Ascending aorta (tissue), 2 donors: ENCODE measurements around the gene OR10D3. TPM values are rescaled to one million over a fixed set of nuclear protein-coding genes. Genes with fewer than 3 reads are reported as not detected.

Experiments used
- DNase-seq, 2 donors: peaks; one replicate each; pipeline ENCODE4 v3.0.0-alpha.2; 2019; ENCODE audit warnings: low spot score in 2 of 2
- H3K27ac ChIP-seq, 2 donors: fragments of 200-600 bp; sonication (generic); one replicate each; pipeline ENCODE4 v1.5.1; 2016 to 2017; ENCODE audit warnings: mild to moderate bottlenecking in 1 of 2
- H3K27me3 ChIP-seq: fragments of 200-600 bp; sonication (generic); one replicate; pipeline ENCODE4 v1.5.1; 2017
- H3K36me3 ChIP-seq, 2 donors: fragments of 200-600 bp; sonication (generic); one replicate each; pipeline ENCODE4 v1.5.1; 2016
- H3K4me1 ChIP-seq, 2 donors: fragments of 200-600 bp; sonication (generic); one replicate each; pipeline ENCODE4 v1.5.1; 2016 to 2017; ENCODE audit warnings: mild to moderate bottlenecking in 1 of 2
- H3K4me3 ChIP-seq, 2 donors: fragments of 200-600 bp; sonication (generic); one replicate each; pipeline ENCODE4 v1.5.1; 2016 to 2017; ENCODE audit warnings: mild to moderate bottlenecking in 1 of 2
- H3K9me3 ChIP-seq, 2 donors: fragments of 200-600 bp; sonication (generic); one replicate each; pipeline ENCODE4 v1.5.1; 2016
- CTCF ChIP-seq, 3 experiments: fragments of 200-600 bp in 2 of 3; fragments of 450-650 bp in 1 of 3; sonication (generic) in 2 of 3; IDR thresholded peaks; one replicate each; pipeline ENCODE4 v1.5.1; 2016 to 2019; ENCODE audit warnings: antibody characterized with exemption in 3 of 3, mild to moderate bottlenecking in 1 of 3, moderate library complexity in 1 of 3
- intact Hi-C: fragments of 100-400 bp; cut with DNase I; formaldehyde crosslinking; loops from one replicate; pipeline ENCODE4 v1.15.1; 2023
- total RNA-seq: library from RNA; depleted of rRNA; stranded (reverse); fragments of >200 nt; gene quantifications from one replicate; pipeline ENCODE4 v1.1.0, GENCODE V29; 2016

OR10D3 gene
- total RNA-seq, 1 donor from 2014 or later = not detected

DNA sequence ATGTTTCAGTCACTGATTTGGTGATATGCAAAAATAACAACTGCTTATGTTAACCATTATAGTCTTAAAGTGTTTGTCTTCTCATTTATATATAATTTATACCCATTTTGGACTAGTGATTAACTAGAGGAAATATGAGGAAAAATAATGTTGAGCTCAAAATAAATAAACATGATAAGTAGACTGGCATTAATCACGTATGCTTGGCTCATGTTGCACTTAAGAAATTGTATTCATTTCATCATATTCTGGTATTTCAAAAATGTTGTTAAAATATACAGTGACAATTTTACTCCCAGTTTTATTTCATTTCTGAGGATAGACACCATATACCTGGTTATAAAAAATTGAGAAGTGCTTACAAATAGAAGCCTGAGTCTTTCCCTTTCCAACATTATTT, 3.8 kb upstream of the OR10D3 start:
- Histone ChIP-seq H3K4me3 (no peak overlapping the region), H3K27me3 (no peaks in the 10 kb centered on the region), H3K9me3 (no peaks in the 10 kb centered on the region), H3K4me1 (no peaks in the 10 kb centered on the region), H3K36me3 (no peaks in the 10 kb centered on the region), H3K27ac (no peak overlapping the region)
- intact Hi-C loops = no loop called here
- no peak for DNase-seq
- no peak for TF ChIP-seq CTCF (IDR thresholded peaks at IDR 0.05)

GRCh38 chr11:124190298-124191139, 7.4 kb downstream of the OR10D3 start:
- no peak for TF ChIP-seq CTCF (IDR thresholded peaks at IDR 0.05)
- Histone ChIP-seq H3K9me3 (no peaks in the 10 kb centered on the region), H3K27me3 (no peaks in the 10 kb centered on the region), H3K4me3 (no peak overlapping the region), H3K27ac (peak overlapping the region in 1 of 2 donors; percentile 9), H3K36me3 (no peaks in the 10 kb centered on the region), H3K4me1 (peaks cover 0 to 5% of the 10 kb centered on the region in 2 donors)
- no peak for DNase-seq
- intact Hi-C loops = no loop called here

- intact Hi-C loops = loop anchor here (2.0 kb wide), 1 partner anchor 79 kb away; the partner anchor contains the start of gene VWA5A
- no peaks in the 10 kb centered on the region for H3K36me3 ChIP-seq
- no peak for TF ChIP-seq CTCF (IDR thresholded peaks at IDR 0.05)
- peaks cover 0 to 5% of the 10 kb centered on the region in 2 donors for H3K4me1 ChIP-seq
- H3K4me3 ChIP-seq = peak overlapping the region in 1 of 2 donors; percentile 23
- no peaks in the 10 kb centered on the region for H3K9me3 ChIP-seq
- peak overlapping the region; percentile 73 to 79 for H3K27ac ChIP-seq
- no peaks in the 10 kb centered on the region for H3K27me3 ChIP-seq
- no peak for DNase-seq
Observed at GRCh38 chr11:124193221-124194010, 10.3 kb downstream of the OR10D3 start.

DNA sequence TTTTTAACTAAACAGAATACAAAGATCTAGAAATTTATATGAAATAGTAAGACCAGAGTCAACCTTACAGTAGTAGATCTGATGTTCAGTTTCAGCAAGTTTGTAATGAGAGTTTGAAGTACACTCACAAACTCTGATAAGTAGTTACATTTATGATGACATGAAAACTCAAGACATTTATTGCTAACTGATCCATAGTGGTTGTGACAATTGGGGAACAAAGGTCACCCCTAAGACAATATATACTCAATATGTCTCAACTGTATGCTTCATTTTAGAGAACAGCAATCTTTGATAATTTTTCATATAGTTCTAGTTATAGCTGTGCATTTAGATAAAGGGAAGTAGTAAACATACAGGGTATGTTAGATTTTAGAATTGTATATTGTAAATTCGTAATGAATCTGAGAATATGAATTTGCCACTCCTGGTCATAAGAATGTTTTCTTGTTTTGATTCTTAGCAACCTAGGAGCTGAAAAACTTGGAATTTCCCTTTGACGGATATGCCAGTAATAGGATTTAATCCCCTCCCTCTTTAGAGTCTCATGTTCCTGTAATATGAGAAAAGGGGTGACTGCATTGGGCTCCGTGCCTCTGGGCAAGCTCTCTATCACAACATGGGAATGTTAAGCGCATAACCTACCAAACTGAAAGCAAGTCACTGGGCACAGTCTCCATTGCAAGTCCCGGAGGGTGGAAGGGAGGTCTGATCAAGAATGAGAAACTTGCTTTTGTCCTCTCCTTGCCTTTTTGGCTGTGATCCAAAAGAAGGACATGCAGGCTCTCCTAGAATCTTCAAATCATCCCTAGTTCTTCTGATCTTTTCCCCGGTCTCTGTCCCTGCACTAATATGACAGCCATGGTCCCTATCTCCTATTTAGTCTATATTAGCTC, 11.4 kb downstream of the OR10D3 start:
- Histone ChIP-seq H3K4me1 (peaks cover 0 to 5% of the 10 kb centered on the region in 2 donors), H3K36me3 (no peaks in the 10 kb centered on the region), H3K9me3 (no peaks in the 10 kb centered on the region), H3K4me3 (peak overlapping the region in 1 of 2 donors; percentile 51), H3K27me3 (no peaks in the 10 kb centered on the region), H3K27ac (peak overlapping the region; percentile 73 to 79)
- DNase-seq = peak; percentile 40 to 77
- TF ChIP-seq CTCF (IDR thresholded peaks at IDR 0.05) = no peak
- intact Hi-C loops = loop anchor here (1.0 to 5.0 kb wide), 3 partner anchors 37 to 123 kb away; partner anchors contain the start of gene VWA5A

- H3K9me3 ChIP-seq = no peaks in the 10 kb centered on the region
- DNase-seq = peak in 1 of 2 donors; percentile 80
- peak overlapping the region in 1 of 2 donors; percentile 51 for H3K4me3 ChIP-seq
- H3K4me1 ChIP-seq = peaks cover 0 to 5% of the 10 kb centered on the region in 2 donors
- peak; percentile 61 to 80 (median 65) for TF ChIP-seq CTCF (IDR thresholded peaks at IDR 0.05)
- intact Hi-C loops = loop anchor here (1.0 to 5.0 kb wide), 3 partner anchors 38 to 124 kb away; partner anchors contain the start of gene VWA5A
- no peaks in the 10 kb centered on the region for H3K36me3 ChIP-seq
- peak overlapping the region; percentile 73 to 79 for H3K27ac ChIP-seq
- H3K27me3 ChIP-seq = no peaks in the 10 kb centered on the region
Observed at GRCh38 chr11:124195189-124195734, 12.1 kb downstream of the OR10D3 start.
